Vagina (tissue), 1 donor: ENCODE results near the gene DPYSL3. TPM values are rescaled to one million over a fixed set of nuclear protein-coding genes. Genes with fewer than 3 reads are reported as not detected.

Experiments
- small RNA-seq: library from RNA; depleted of rRNA; stranded (forward); fragments of <200 nt; gene quantifications from one replicate; pipeline ENCODE3, GENCODE V24; 2016
- total RNA-seq: library from RNA; depleted of rRNA; stranded (reverse); fragments of >200 nt; gene quantifications from one replicate; pipeline ENCODE4 v1.2.3, GENCODE V29; 2016

Gene DPYSL3
- total RNA-seq, 1 donor from 2014 or later, result 68.5 TPM

Small RNA genes lying within 50 kb of the gene (small RNA-seq; reads per million reads assigned to genes)
- gene AC011373.1, result not detected
